Body of pancreas (tissue), 4 donors: ENCODE data around the gene TGIF2. TPM values are rescaled to one million over a fixed set of nuclear protein-coding genes. Genes with fewer than 3 reads are reported as not detected.
"Not testable (repeated sequence)": the region's sequence is repeated elsewhere in the genome, so short reads cannot be mapped to it uniquely, and the experiment has no call there.

Experiments
- ATAC-seq: fragments of 150-250 bp; one replicate; pipeline ENCODE4 v1.9.1; 2016
- DNase-seq, 4 donors: peaks; one replicate each; pipeline ENCODE4 v3.0.0-alpha.2; 2019
- H3K27ac ChIP-seq, 4 donors: fragments of 200-600 bp; sonication (generic); 1 replicate in 3 of 4; 2 replicates in 1 of 4; pipeline versions ENCODE4 v1.5.1 to v1.6.1; 2016 to 2019; ENCODE audit warnings: mild to moderate bottlenecking in 1 of 4, mixed read lengths in 1 of 4, moderate library complexity in 1 of 4
- H3K27me3 ChIP-seq, 2 donors: fragments of 200-600 bp; sonication (generic); one replicate each; pipeline ENCODE4 v1.6.0; 2016; ENCODE audit warnings: mild to moderate bottlenecking in 1 of 2
- H3K36me3 ChIP-seq, 2 donors: fragments of 200-600 bp; sonication (generic); replicated peaks in 1 of 2; 2 replicates each; pipeline ENCODE4 v1.5.1; 2016; ENCODE audit warnings: low read depth in 2 of 2; ENCODE audit not compliant: insufficient read depth in 1 of 2
- H3K4me1 ChIP-seq: fragments of 200-600 bp; sonication (generic); one replicate; pipeline ENCODE4 v1.6.0; 2016
- H3K4me3 ChIP-seq, 2 donors: fragments of 200-600 bp; sonication (generic); 1 replicate in 1 of 2; 2 replicates in 1 of 2; pipeline ENCODE4 v1.5.1; 2016 to 2019
- H3K9me3 ChIP-seq, 3 donors: fragments of 200-600 bp; sonication (generic); 1 replicate in 2 of 3; 2 replicates in 1 of 3; pipeline ENCODE4 v1.5.1; 2016
- CTCF ChIP-seq, 7 experiments: fragments of 450-650 bp in 4 of 7; fragments of 200-600 bp in 3 of 7; sonication (generic) in 3 of 7; IDR thresholded peaks; one replicate each; pipeline ENCODE4 v1.5.1; 2016 to 2019; ENCODE audit warnings: antibody characterized with exemption in 7 of 7
- POLR2A ChIP-seq, 3 donors: fragments of 450-650 bp; IDR thresholded peaks; one replicate each; pipeline ENCODE4 v1.6.1; 2016; ENCODE audit warnings: antibody characterized with exemption in 3 of 3, mild to moderate bottlenecking in 2 of 3
- WGBS, 2 donors: methylation state at CpG; one replicate each; pipeline ENCODE4 v1.1.5; 2017; 5-methylcytosine and 5-hydroxymethylcytosine counted together
- intact Hi-C: fragments of 100-400 bp; cut with DNase I; formaldehyde crosslinking; loops from one replicate; pipeline ENCODE4 v1.15.1; 2023
- small RNA-seq: library from RNA; depleted of rRNA; stranded (forward); fragments of <200 nt; gene quantifications from one replicate; pipeline ENCODE3, GENCODE V24; 2016
- total RNA-seq, 2 donors: library from RNA; depleted of rRNA; stranded (reverse); fragments of >200 nt; gene quantifications; one replicate each; pipeline ENCODE4 v1.1.0, GENCODE V29; 2016

TGIF2 gene
- total RNA-seq, 2 donors from 2014 or later, result 15.2 to 18.7 TPM

DNA sequence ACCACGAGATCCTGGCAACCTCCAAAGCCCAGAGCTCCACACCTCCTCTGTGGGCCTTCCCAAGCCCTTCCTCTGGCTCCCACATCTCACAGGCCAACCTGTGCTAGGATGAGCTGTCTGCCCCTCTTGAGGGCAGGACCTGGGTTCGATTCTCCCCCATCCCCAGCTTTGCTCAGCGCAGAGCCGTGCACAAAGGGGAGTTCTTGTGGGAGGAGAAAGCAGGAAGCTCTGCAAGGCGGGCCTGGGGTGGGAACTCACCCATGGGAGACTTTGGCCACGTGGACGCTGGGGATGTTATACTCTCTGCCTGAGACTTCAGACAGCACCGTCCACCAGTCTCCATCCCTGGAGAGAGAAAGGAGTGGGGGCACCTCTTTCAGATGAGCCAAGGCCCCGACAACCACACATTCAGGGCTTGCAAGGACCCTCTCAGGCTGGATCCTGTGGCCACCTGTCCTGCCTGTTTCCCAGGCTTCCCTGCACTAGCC lies 59.9 kb downstream of the TGIF2 start:
- H3K9me3 ChIP-seq, result no peaks in the 10 kb centered on the region
- no peak overlapping the region for H3K27ac ChIP-seq
- no peak overlapping the region for H3K4me3 ChIP-seq
- no peaks in the 10 kb centered on the region for H3K36me3 ChIP-seq
- H3K27me3 ChIP-seq, result no peaks in the 10 kb centered on the region
- DNase-seq (no peak), ATAC-seq (no peak)
- no peaks in the 10 kb centered on the region for H3K4me1 ChIP-seq
- TF ChIP-seq POLR2A (IDR thresholded peaks at IDR 0.05), result no peak
- TF ChIP-seq CTCF (IDR thresholded peaks at IDR 0.05), result no peak
- WGBS, 2 donors, result 70 to 78% methylated on average over 1 to 9 of the region's 9 CpGs
- intact Hi-C loops, result no loop called here

DNA sequence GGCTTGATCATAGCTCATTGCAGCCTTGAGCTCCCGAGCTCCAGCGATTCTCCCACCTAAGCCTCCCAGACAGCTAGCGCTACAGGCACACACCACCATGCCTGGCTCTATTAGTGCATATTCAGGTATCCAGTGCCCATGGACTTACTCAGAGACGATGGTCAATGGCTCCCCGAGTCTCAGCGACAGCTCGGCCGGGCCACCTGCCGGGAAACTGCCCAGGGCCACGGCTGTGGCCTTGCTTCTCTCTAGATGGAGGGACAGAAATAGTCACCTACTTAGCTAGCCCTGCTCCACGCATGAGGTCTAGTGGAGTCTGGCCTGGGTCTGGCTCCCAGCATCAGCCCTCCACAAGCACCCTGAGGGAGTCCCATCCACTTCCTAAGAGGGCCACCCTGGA lies 60.9 kb downstream of the TGIF2 start:
- intact Hi-C loops, result no loop called here
- Histone ChIP-seq H3K4me3 (no peak overlapping the region), H3K9me3 (no peaks in the 10 kb centered on the region), H3K4me1 (no peaks in the 10 kb centered on the region), H3K27me3 (no peaks in the 10 kb centered on the region), H3K36me3 (no peaks in the 10 kb centered on the region), H3K27ac (no peak overlapping the region)
- WGBS, 2 donors, result 80 to 84% methylated on average over 7 to 11 of the region's 11 CpGs
- TF ChIP-seq POLR2A (IDR thresholded peaks at IDR 0.05) (no peak), CTCF (IDR thresholded peaks at IDR 0.05) (no peak)
- no peak for ATAC-seq
- no peak for DNase-seq

DNA sequence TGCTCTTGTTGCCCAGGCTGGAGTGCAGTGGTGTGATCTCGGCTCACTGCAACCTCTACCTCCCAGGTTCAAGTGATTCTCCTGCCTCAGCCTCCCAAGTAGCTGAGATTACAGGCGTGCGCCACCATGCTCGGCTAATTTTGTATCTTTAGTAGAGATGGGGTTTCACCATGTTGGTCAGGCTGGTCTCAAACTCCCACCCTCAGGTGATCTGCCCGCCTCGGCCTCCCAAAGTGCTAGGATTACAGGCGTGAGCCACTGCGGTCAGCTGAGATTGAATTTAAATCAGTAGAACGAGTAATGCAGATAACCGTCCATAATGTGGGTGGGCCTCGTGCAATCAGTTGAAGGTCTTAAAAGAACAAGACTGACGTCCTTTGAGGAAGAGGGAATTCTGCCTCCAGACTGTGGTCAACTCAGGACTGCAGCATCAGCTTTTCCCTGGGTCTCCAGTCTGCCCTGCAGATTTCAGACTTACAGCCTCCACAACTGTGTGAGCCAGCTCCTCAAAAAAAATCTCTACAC lies 65.5 kb downstream of the TGIF2 start:
- DNase-seq, H3K9me3 ChIP-seq, H3K36me3 ChIP-seq, H3K4me3 ChIP-seq, intact Hi-C loops, ATAC-seq, H3K27me3 ChIP-seq, H3K27ac ChIP-seq, H3K4me1 ChIP-seq: not testable (repeated sequence)
- WGBS, 2 donors, result 92 to 93% methylated on average over 12 of the region's 12 CpGs

DNA sequence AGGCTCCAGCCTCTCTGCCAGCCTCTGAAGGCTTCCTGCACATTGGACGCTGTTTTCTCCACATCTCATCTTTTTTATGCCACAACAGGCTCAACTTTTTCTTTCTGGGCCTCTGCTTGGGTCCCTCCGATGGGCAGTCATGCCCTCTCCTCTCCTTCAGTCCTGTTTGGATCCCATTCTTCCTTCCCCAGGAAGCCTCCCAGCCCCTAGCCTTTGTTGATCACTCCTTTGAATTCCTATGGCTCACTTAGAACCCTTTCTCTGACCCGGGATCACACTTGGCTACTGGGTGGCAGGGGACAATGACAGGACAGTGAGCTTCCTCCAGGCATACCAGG lies 68.1 kb downstream of the TGIF2 start:
- H3K36me3 ChIP-seq, result no peaks in the 10 kb centered on the region
- DNase-seq (no peak), ATAC-seq (no peak)
- no peak overlapping the region for H3K27ac ChIP-seq
- WGBS, 2 donors, result 74 to 77% methylated on average over 3 of the region's 3 CpGs
- H3K4me1 ChIP-seq, result no peaks in the 10 kb centered on the region
- intact Hi-C loops, result no loop called here
- TF ChIP-seq POLR2A (IDR thresholded peaks at IDR 0.05) (no peak), CTCF (IDR thresholded peaks at IDR 0.05) (no peak)
- no peaks in the 10 kb centered on the region for H3K27me3 ChIP-seq
- H3K9me3 ChIP-seq, result no peaks in the 10 kb centered on the region
- H3K4me3 ChIP-seq, result no peak overlapping the region

GRCh38 chr20:36642136-36642535 lies 68.7 kb downstream of the TGIF2 start:
- WGBS, 2 donors, result 67 to 97% methylated on average over 3 to 5 of the region's 6 CpGs
- no peaks in the 10 kb centered on the region for H3K4me1 ChIP-seq
- H3K27ac ChIP-seq, result no peak overlapping the region
- TF ChIP-seq CTCF (IDR thresholded peaks at IDR 0.05) (no peak), POLR2A (IDR thresholded peaks at IDR 0.05) (no peak)
- H3K36me3 ChIP-seq, result no peaks in the 10 kb centered on the region
- no peaks in the 10 kb centered on the region for H3K27me3 ChIP-seq
- no peak for DNase-seq
- H3K9me3 ChIP-seq, result no peaks in the 10 kb centered on the region
- no peak overlapping the region for H3K4me3 ChIP-seq
- intact Hi-C loops, result no loop called here
- ATAC-seq, result no peak

Small RNA genes within 50 kb of the gene (small RNA-seq; reads per million reads assigned to genes)
- gene RF00017, result not detected

Other genes with a start within 250 kb of the TGIF2 start
- gene MYL9, start 32.1 kb upstream of the TGIF2 start, total RNA-seq, result 10 to 100 TPM; 16.9 to 26.7 TPM
- 10 to 100 TPM; 27.0 to 42.0 TPM for gene RAB5IF, start 32.2 kb downstream of the TGIF2 start, total RNA-seq
- 1 to 10 TPM in 1 of 2 donors, not detected in 1; 1.0 TPM for gene SLA2, start 72.6 kb downstream of the TGIF2 start, total RNA-seq
- 10 to 100 TPM in 1 of 2 donors, 1 to 10 TPM in 1; 9.2 to 11.9 TPM for gene NDRG3, start 172.5 kb downstream of the TGIF2 start, total RNA-seq
- gene DSN1, start 200.2 kb downstream of the TGIF2 start, total RNA-seq, result 1 to 10 TPM; 1.8 to 5.6 TPM